MM.1S (cell line): ENCODE measurements around the gene DUSP7.

Experiments used
- EZH2 ChIP-seq: fragments of 300-600 bp; sonication (generic); optimal IDR thresholded peaks from 2 replicates; pipeline ENCODE3; 2017; ENCODE audit warnings: low read depth, mild to moderate bottlenecking, antibody characterized with exemption, low read length, mixed read lengths
- EZH2phosphoT487 ChIP-seq: fragments of 300-600 bp; sonication (generic); IDR thresholded peaks from 2 replicates; pipeline ENCODE4 v1.6.1; 2018; ENCODE audit warnings: antibody characterized with exemption, low read length
- TF ChIP-seq, protein P1 (sequence below): fragments of 300-600 bp; sonication (generic); IDR thresholded peaks from 2 replicates; pipeline ENCODE4 v1.5.1; 2016; ENCODE audit warnings: antibody characterized with exemption, low read length, mixed read lengths

DNA sequence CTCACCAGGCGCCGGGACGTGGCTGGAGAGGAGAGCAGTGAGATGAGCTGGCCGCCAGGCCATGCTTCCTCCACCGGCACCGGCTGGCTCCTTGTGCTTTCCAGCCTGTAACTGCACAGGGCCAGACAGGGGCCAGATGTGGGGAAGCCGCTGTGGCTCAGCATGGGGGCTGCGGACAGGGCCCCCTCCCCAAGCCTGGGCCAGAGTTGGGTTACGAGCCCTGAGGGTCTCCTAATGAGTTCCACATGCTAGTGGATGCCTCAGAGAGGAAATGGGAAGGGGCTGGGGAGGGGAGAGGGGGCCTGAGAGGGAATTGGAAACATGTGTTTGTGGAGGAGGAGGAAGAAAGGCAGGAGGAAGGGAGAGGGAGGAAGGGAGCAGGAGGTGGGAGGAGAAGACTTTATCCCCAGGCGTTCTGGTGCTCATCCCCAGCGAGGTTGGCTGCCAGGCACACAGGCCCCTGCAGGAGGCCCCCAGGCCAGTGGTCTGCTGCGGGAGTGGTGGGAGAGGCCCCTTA, 11.7 kb upstream of the DUSP7 start:
- TF ChIP-seq, protein P1, sequence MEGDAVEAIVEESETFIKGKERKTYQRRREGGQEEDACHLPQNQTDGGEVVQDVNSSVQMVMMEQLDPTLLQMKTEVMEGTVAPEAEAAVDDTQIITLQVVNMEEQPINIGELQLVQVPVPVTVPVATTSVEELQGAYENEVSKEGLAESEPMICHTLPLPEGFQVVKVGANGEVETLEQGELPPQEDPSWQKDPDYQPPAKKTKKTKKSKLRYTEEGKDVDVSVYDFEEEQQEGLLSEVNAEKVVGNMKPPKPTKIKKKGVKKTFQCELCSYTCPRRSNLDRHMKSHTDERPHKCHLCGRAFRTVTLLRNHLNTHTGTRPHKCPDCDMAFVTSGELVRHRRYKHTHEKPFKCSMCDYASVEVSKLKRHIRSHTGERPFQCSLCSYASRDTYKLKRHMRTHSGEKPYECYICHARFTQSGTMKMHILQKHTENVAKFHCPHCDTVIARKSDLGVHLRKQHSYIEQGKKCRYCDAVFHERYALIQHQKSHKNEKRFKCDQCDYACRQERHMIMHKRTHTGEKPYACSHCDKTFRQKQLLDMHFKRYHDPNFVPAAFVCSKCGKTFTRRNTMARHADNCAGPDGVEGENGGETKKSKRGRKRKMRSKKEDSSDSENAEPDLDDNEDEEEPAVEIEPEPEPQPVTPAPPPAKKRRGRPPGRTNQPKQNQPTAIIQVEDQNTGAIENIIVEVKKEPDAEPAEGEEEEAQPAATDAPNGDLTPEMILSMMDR = no peak
- TF ChIP-seq EZH2 (no peak), EZH2phosphoT487 (no peak)
